IMR-90 (cell line): ENCODE data around the gene PF4V1. TPM values are rescaled to one million over a fixed set of nuclear protein-coding genes. Genes with fewer than 3 reads are reported as not detected.
A peak's percentile ranks its signal among the peaks of the same experiment; 100 is the strongest.

Experiments
- ATAC-seq: fragments of 200-7000 bp; cut with Tn5 transposase; 2 replicates; pipeline ENCODE4 v1.9.1; 2020; ENCODE audit warnings: low read depth, mild to moderate bottlenecking, moderate library complexity
- BruUV-seq: library from RNA; stranded (reverse); fragments of 400-500 nt; replicated peaks from 2 replicates; lab custom pipeline; 2021; lab: Mats Ljungman, UMichigan
- CTCF ChIA-PET: fragments of 300-600 bp; formaldehyde crosslinking; extraction: SDS; loops from one replicate; lab custom pipeline; 2021; ENCODE audit warnings: antibody characterized with exemption; lab: Yijun Ruan, JAX
- POLR2A ChIA-PET: fragments of 300-600 bp; sonication (Branson Sonifier 250); formaldehyde crosslinking; loops from one replicate; lab custom pipeline; 2022; ENCODE audit warnings: antibody characterized with exemption; ENCODE audit not compliant: unreplicated experiment; lab: Charles Lee
- DNase-seq: peaks from one replicate; pipeline ENCODE4 v3.0.0; 2013
- H2AFZ ChIP-seq: replicated peaks from 2 replicates; pipeline ENCODE3; 2013; ENCODE audit warnings: low read length, mild to moderate bottlenecking; ENCODE audit not compliant: poor library complexity
- H2AK5ac ChIP-seq: 2 replicates; pipeline ENCODE4 v1.6.1; 2013; ENCODE audit warnings: low read depth, low read length, inconsistent platforms
- H2AK9ac ChIP-seq: replicated peaks from 2 replicates; pipeline ENCODE3; 2013; ENCODE audit warnings: mild to moderate bottlenecking, low read depth, low read length, moderate library complexity; ENCODE audit not compliant: poor library complexity
- H2BK120ac ChIP-seq: 2 replicates; pipeline ENCODE4 v1.6.1; 2013; ENCODE audit warnings: low read depth, low read length, inconsistent platforms
- H2BK15ac ChIP-seq: 3 replicates; pipeline ENCODE4 v1.6.1; 2013; ENCODE audit warnings: low read depth, low read length, inconsistent platforms
- H2BK20ac ChIP-seq: 2 replicates; pipeline ENCODE4 v1.6.1; 2013; ENCODE audit warnings: low read depth, mild to moderate bottlenecking, inconsistent platforms, low read length, moderate library complexity
- H2BK5ac ChIP-seq: 2 replicates; pipeline ENCODE4 v1.6.1; 2013; ENCODE audit warnings: mild to moderate bottlenecking, low read depth, low read length, inconsistent platforms; ENCODE audit not compliant: poor library complexity, severe bottlenecking
- H3K14ac ChIP-seq: replicated peaks from 2 replicates; pipeline ENCODE4 v1.6.1; 2013; ENCODE audit warnings: low read depth, low read length, inconsistent platforms
- H3K18ac ChIP-seq: 2 replicates; pipeline ENCODE4 v1.6.1; 2013; ENCODE audit warnings: low read depth, low read length, control low read depth
- H3K23ac ChIP-seq: 2 replicates; pipeline ENCODE4 v1.6.1; 2013; ENCODE audit warnings: low read depth, low read length, inconsistent platforms
- H3K27ac ChIP-seq: 2 replicates; pipeline ENCODE4 v1.5.1; 2013; ENCODE audit warnings: mild to moderate bottlenecking, control low read depth, low read length; ENCODE audit not compliant: insufficient read depth
- H3K27me3 ChIP-seq: 2 replicates; pipeline ENCODE4 v1.6.1; 2013; ENCODE audit warnings: low read length; ENCODE audit not compliant: control insufficient read depth, insufficient read depth
- H3K36me3 ChIP-seq: 2 replicates; pipeline ENCODE4 v1.6.1; 2013; ENCODE audit warnings: low read length, mixed read lengths; ENCODE audit not compliant: control insufficient read depth, insufficient read depth
- H3K4ac ChIP-seq: 2 replicates; pipeline ENCODE4 v1.6.1; 2013; ENCODE audit warnings: low read depth, low read length, inconsistent platforms
- H3K4me1 ChIP-seq: 2 replicates; pipeline ENCODE4 v1.6.1; 2013; ENCODE audit warnings: low read length, mixed read lengths; ENCODE audit not compliant: control insufficient read depth, insufficient read depth
- H3K4me2 ChIP-seq: 2 replicates; pipeline ENCODE4 v1.6.1; 2013; ENCODE audit warnings: low read depth, mild to moderate bottlenecking, control low read depth, low read length, moderate library complexity
- H3K4me3 ChIP-seq: 2 replicates; pipeline ENCODE4 v1.5.1; 2013; ENCODE audit warnings: low read depth, mild to moderate bottlenecking, control low read depth, low read length, moderate library complexity; ENCODE audit not compliant: insufficient read depth
- H3K56ac ChIP-seq: 2 replicates; pipeline ENCODE4 v1.6.1; 2013; ENCODE audit warnings: low read length, inconsistent platforms; ENCODE audit not compliant: insufficient read depth; ENCODE audit errors: extremely low read depth
- H3K79me1 ChIP-seq, 2 experiments: 2 replicates each; pipeline ENCODE4 v1.6.1; 2013; ENCODE audit warnings: low read length in 2 of 2, inconsistent platforms in 1 of 2, low read depth in 1 of 2
- H3K9ac ChIP-seq: 2 replicates; pipeline ENCODE4 v1.6.1; 2013; ENCODE audit warnings: low read depth, low read length, control low read depth
- H3K9me1 ChIP-seq: 2 replicates; pipeline ENCODE4 v1.6.1; 2013; ENCODE audit warnings: low read length, inconsistent platforms; ENCODE audit not compliant: insufficient read depth
- H3K9me3 ChIP-seq: 2 replicates; pipeline ENCODE4 v1.6.1; 2013; ENCODE audit warnings: low read length; ENCODE audit not compliant: control insufficient read depth, insufficient read depth
- H4K20me1 ChIP-seq: 2 replicates; pipeline ENCODE4 v1.6.1; 2013; ENCODE audit warnings: low read length, inconsistent platforms; ENCODE audit not compliant: insufficient read depth
- H4K5ac ChIP-seq: 2 replicates; pipeline ENCODE4 v1.6.1; 2013; ENCODE audit warnings: mild to moderate bottlenecking, low read depth, low read length, control low read depth
- H4K8ac ChIP-seq, 2 experiments: 2 replicates each; pipeline ENCODE4 v1.6.1; 2013; ENCODE audit warnings: low read depth in 2 of 2, low read length in 2 of 2, control low read depth in 1 of 2, inconsistent platforms in 1 of 2
- H4K91ac ChIP-seq: 2 replicates; pipeline ENCODE4 v1.6.1; 2013; ENCODE audit warnings: low read depth, low read length, inconsistent platforms; ENCODE audit not compliant: insufficient read depth
- MAFK ChIP-seq: IDR thresholded peaks from 2 replicates; pipeline ENCODE4 v1.6.1; 2012; ENCODE audit warnings: low read depth, low read length, improper control_type of control experiment
- RFX5 ChIP-seq: IDR thresholded peaks from 2 replicates; pipeline ENCODE4 v1.8.0; 2012; ENCODE audit warnings: low read depth, mild to moderate bottlenecking, low read length, moderate library complexity
- WGBS, 2 experiments: methylation state at CpG; one replicate each; pipeline versions ENCODE4 v1.1.5 to v1.1.7; 2013; ENCODE audit warnings: missing lambda C conversion rate in 2 of 2; ENCODE audit not compliant: insufficient read length in 1 of 2; ENCODE audit errors: extremely low coverage in 2 of 2; 5-methylcytosine and 5-hydroxymethylcytosine counted together
- dilution Hi-C: fragments of 300-500 bp; cut with HindIII; formaldehyde crosslinking; loops from one replicate; pipeline ENCODE4 v1.14.3; 2018; ENCODE audit warnings: low sequenced_read_pairs; ENCODE audit not compliant: unreplicated experiment
- in situ Hi-C: fragments of 300-500 bp; cut with MboI; formaldehyde crosslinking; loops from 3 replicates; pipeline ENCODE4 v1.14.3; 2019; ENCODE audit warnings: low sequenced_read_pairs, inconsistent platforms, mixed read lengths
- intact Hi-C: fragments of 100-400 bp; cut with micrococcal nuclease; formaldehyde crosslinking; loops from 2 replicates; pipeline ENCODE4 v1.10.0; 2022
- polyA plus RNA-seq, 3 experiments: library from polyadenylated mRNA; depleted of rRNA; stranded (reverse); fragments of >200 nt; gene quantifications; 2 replicates each; pipeline ENCODE4 v1.2.3, GENCODE V29; 2012; ENCODE audit warnings: low replicate concordance in 1 of 3
- total RNA-seq: library from RNA; depleted of rRNA; stranded (reverse); fragments of >200 nt; gene quantifications from 2 replicates; pipeline ENCODE4 v1.2.3, GENCODE V29; 2012

The PF4V1 gene
- total and polyA plus RNA-seq, 2 of the 4 experiments (the other 2 are of a cell fraction) = not detected

DNA sequence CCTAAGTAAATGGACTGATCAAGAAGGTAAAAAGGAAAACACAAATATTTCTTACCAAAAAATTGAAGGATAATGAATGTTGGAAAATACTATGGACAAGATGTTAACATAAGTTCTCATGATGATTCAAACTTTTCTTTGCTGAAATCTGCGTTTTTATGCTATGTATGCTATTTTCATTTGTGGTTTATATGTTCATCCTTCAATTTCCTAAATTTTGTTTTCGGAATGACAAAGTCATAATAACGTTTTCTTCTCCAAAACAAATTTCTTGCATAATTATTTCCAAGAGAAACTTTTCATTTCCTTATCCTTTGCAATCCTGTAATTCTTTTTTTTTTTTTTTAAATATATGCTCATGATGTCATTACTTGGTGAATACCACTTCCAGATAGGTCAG, 7.8 kb downstream of the PF4V1 start:
- ChIA-PET CTCF (no interaction called here), POLR2A (no interaction called here)
- H3K79me1 ChIP-seq = no peaks in the 10 kb centered on the region
- TF ChIP-seq MAFK = peak; percentile 17; the same call in 1 of the 2 replicates
- TF ChIP-seq RFX5 = no peak
- H3K9ac ChIP-seq = no peak overlapping the region
- H3K36me3 ChIP-seq = no peaks in the 10 kb centered on the region
- H3K4me1 ChIP-seq = peaks cover 11% of the 10 kb centered on the region
- no peak overlapping the region for H2AK5ac ChIP-seq
- no peak overlapping the region for H3K27ac ChIP-seq
- H2BK120ac ChIP-seq = no peak overlapping the region
- peaks cover 4% of the 10 kb centered on the region; the same call in 1 of the 2 replicates for H3K9me3 ChIP-seq
- DNase-seq = no peak
- H3K4ac ChIP-seq = no peak overlapping the region
- no peak overlapping the region for H3K56ac ChIP-seq
- H2BK5ac ChIP-seq = no peak overlapping the region
- dilution Hi-C loops = no loop called here
- H3K4me3 ChIP-seq = no peak overlapping the region
- peaks cover 2% of the 10 kb centered on the region for H3K9me1 ChIP-seq
- H4K91ac ChIP-seq = no peak overlapping the region
- H3K4me2 ChIP-seq = no peak overlapping the region
- intact Hi-C loops = loop anchor here (2.0 to 10.0 kb wide), 3 partner anchors 174 to 274 kb away; partner anchors contain the start of gene CXCL3
- peaks cover 17% of the 10 kb centered on the region for H3K27me3 ChIP-seq
- H2BK20ac ChIP-seq = no peak overlapping the region
- no peak overlapping the region for H3K14ac ChIP-seq
- H4K8ac ChIP-seq = no peak overlapping the region
- H2AK9ac ChIP-seq = no peak overlapping the region
- BruUV-seq = no TSS peak
- no peak overlapping the region for H2AFZ ChIP-seq
- H3K18ac ChIP-seq = no peak overlapping the region
- H2BK15ac ChIP-seq = no peak overlapping the region
- H3K23ac ChIP-seq = no peak overlapping the region
- no peaks in the 10 kb centered on the region for H4K20me1 ChIP-seq
- H4K5ac ChIP-seq = no peak overlapping the region
- no CpG with 5 or more reads among the region's 3 CpGs for WGBS, 2 experiments
- in situ Hi-C loops = no loop called here
- ATAC-seq = no peak
